GM19463 (cell line): ENCODE data around the gene IGSF21.

Experiments used
- ATAC-seq: cut with Tn5 transposase; IDR thresholded peaks from one replicate; pipeline ENCODE4 v1.9.1; 2021; ENCODE audit warnings: mild to moderate bottlenecking, moderate library complexity; ENCODE audit not compliant: unreplicated experiment

Gene IGSF21

DNA sequence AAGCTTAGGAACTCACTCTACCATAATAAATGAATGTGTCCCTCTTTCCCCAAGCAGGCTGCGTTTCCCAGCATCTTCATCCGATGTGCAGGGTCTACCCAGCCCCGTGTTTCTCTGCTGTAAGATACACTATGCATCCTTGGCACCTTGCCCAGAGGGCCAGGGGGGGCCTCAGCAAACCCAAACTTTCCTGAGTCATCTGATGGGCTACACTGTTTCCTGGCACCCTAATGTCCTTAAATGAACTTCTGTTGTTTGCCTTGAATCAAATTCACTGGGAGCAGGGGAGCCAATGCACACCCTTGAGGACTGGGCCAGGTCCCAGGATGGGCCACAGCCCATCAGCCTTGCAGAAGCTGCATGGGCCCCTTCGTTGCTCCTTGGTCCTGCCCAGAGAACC lies 145.5 kb downstream of the IGSF21 start:
- ATAC-seq = no peak

DNA sequence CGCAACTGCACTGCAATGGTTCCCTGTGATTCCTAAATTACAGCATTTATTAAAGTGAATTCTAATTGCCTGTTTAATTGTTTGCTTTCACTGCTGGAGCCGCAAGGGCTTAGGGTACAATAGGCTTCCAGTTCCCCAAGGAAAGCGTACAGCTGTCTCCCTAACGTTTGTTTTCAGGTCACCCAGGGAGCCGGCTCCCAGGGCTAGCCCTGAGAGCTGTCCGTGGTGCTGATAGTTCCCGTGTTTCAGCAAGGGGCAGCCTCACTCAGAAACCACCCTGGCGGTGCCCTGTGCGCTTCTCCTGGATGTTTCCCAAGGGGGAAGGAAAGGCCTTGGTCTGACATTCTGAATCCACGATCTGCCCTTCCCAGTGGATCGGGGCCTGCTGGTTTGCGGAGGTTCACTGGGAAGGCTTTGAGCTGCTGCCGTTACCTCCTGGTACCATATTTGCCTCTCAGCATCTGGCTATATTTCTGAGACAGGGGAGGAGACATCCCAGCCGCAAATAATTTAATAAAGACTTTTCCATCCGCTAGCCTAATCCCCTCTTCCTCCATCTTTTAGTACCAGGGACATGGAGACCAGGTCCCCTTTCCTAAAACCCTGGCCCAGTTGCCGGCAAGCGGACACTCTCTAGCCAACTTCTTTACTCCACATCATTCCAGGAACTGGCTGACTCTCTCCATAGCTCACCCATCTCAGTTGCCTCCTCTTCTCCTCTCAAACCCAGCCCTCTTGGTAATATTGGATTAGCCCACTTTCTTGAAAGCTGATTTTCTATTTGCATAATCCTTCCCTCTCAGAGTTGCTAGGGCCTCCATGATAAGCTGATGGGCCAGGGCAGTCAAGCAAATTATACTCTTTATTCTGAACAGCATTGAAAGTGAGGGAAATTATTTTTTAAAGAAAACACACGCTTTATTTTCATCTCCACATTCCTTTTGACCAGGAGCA lies 149.0 kb downstream of the IGSF21 start:
- ATAC-seq = no peak

- ATAC-seq = no peak
Observed at GRCh38 chr1:18257778-18258177, 150.2 kb downstream of the IGSF21 start.

- no peak for ATAC-seq
Observed at GRCh38 chr1:18261891-18262290, 154.3 kb downstream of the IGSF21 start.

- no peak for ATAC-seq
Observed at GRCh38 chr1:18262726-18263125, 155.1 kb downstream of the IGSF21 start.

GRCh38 chr1:18263547-18264120 lies 156.0 kb downstream of the IGSF21 start:
- ATAC-seq = no peak

- ATAC-seq = no peak
Observed at GRCh38 chr1:18264450-18265039, 156.9 kb downstream of the IGSF21 start.

GRCh38 chr1:18265641-18266040 lies 158.0 kb downstream of the IGSF21 start:
- ATAC-seq = no peak

GRCh38 chr1:18266391-18266790 lies 158.8 kb downstream of the IGSF21 start:
- no peak for ATAC-seq

- no peak for ATAC-seq
Observed at GRCh38 chr1:18271336-18271735, 163.7 kb downstream of the IGSF21 start.

- ATAC-seq = no peak
Observed at GRCh38 chr1:18278946-18279345, 171.3 kb downstream of the IGSF21 start.

DNA sequence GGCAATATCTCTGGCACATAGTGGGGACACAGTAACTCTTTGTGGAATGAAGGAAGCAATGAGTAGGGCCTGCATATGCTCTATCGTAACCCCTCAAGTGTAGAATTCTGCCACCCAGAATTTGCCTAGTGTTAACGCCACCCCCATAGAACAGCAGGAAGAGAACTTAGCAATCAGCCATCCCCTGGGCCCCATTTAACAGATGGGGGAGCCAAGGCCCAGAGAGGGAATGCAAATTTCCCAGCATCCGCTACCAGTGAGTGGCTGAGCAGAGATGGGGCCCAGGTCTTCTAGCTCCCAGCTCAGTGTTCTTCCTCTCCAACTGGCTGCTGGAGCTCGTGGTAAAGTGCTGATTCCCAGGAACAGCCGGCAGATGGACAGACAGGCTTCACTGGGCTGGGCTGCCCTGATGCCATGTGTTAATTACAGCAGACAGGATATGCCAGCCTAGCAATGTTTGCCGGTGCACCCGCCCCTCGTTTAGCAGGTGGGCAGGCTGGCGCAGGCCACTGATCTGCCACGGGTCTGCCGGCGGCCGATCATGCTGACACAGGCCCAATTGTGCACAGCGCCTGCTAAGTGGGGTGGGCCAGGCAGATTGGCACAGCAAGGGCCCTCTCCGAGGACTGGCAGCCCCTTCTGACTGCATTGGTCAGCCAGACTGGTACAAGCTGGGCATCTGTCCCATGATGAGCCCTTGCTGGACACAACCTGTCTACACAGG lies 171.9 kb downstream of the IGSF21 start:
- no peak for ATAC-seq

- ATAC-seq = no peak
Observed at GRCh38 chr1:18280956-18281355, 173.4 kb downstream of the IGSF21 start.

DNA sequence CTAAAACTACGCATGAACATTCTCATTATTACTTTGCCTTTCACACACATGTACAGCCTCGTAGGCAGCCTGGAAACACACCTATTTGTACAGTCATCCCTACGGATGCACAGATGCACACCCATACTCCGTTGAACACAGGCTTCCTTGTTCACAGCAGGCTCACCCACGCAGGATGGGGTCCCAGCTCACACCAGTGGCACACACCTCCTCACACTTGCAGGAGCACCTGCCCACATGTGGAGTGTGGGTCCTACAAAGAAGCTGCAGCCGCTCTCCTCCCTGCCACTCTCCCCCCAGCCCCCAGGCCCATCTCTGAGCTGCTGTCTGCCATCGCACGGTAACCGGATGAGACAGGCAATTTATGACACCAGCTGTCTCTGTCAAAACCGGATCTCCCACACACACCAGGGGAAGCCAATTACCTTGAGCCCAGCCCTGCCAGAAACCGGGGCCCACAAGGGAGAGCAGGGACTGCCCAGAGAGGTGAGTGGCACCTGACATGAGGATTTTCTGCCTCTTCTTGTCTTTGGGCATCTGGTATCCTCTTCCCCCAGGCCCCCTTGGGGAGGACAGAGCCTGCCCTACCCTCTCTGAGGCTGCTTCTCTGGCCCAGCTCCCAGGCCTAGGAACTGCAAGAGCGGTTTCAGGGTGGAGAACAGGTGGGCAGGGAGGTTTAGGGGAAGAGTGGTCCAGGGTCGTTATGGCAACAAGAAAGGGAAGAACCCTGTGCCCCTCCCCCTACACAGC lies 175.4 kb downstream of the IGSF21 start:
- no peak for ATAC-seq

GRCh38 chr1:18283601-18284385 lies 176.2 kb downstream of the IGSF21 start:
- ATAC-seq = no peak

DNA sequence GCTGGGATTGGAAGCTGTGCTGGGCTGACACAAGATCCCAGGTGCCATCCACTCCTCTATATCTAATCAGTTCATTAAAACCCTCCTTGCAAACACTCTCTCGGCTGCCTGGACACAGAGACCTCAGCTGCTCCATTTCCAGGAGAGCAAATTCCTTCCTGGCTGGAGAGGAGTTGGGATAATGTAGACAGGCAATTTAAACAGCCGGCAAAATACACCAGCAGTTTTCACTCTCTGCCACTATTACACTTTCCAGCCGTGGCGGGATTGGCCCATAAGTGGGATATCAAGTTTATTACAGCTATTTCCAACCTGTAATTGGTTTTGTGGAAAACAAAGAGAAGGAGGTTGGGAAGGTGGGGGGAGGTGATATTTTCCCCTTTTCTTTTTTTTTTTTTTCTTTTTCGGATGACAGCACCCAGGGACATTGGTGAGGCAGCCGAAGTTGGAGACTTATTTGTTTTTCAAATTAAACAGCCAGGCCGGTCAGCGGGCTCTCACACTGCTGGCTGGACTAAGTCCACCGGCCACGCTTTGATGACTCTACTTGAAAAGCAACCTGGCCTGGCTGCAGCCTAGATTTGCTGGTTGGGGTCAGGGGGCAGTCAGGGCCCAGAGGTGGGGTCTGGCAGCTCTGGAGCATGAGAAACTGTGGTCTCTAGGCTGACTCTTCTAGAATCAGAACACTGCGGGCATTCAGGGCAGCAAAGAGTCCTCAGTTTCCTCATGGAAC lies 177.4 kb downstream of the IGSF21 start:
- ATAC-seq = no peak

- ATAC-seq = no peak
Observed at GRCh38 chr1:18285538-18285924, 177.9 kb downstream of the IGSF21 start.

GRCh38 chr1:18288722-18289121 lies 181.1 kb downstream of the IGSF21 start:
- no peak for ATAC-seq

- ATAC-seq = no peak
Observed at GRCh38 chr1:18289597-18289996, 182.0 kb downstream of the IGSF21 start.
